Mesothelial cell of epicardium (in vitro differentiated cells): ENCODE data around the gene GJA5. TPM values are rescaled to one million over a fixed set of nuclear protein-coding genes. Genes with fewer than 3 reads are reported as not detected.

Source experiments
- DNase-seq, 2 experiments: peaks; one replicate each; pipeline ENCODE4 v3.0.0; 2021; ENCODE audit warnings: low spot score in 2 of 2; ENCODE audit not compliant: unreplicated experiment in 2 of 2
- H3K27ac Mint-ChIP-seq: 2 replicates; pipeline ENCODE4 v1.8.0; 2021; ENCODE audit warnings: mixed read lengths
- H3K27me3 Mint-ChIP-seq: 2 replicates; pipeline ENCODE4 v1.8.0; 2021; ENCODE audit warnings: low read depth, mixed read lengths
- H3K36me3 Mint-ChIP-seq: 2 replicates; pipeline ENCODE4 v1.8.0; 2021; ENCODE audit warnings: mixed read lengths
- H3K4me1 Mint-ChIP-seq: 2 replicates; pipeline ENCODE4 v1.8.0; 2021; ENCODE audit warnings: mixed read lengths
- H3K4me3 Mint-ChIP-seq: 2 replicates; pipeline ENCODE4 v1.8.0; 2021; ENCODE audit warnings: mild to moderate bottlenecking, moderate library complexity, mixed read lengths
- H3K9me3 Mint-ChIP-seq: 2 replicates; pipeline ENCODE4 v1.8.0; 2021; ENCODE audit warnings: mixed read lengths
- total RNA-seq: library from RNA; stranded (reverse); gene quantifications from 3 replicates; pipeline ENCODE4 v1.2.1, GENCODE V29; 2021
- TF ChIP-seq, protein P1 (sequence below): fragments of 200-600 bp; sonication (generic); IDR thresholded peaks from one replicate; pipeline ENCODE4 v1.5.0; 2021; ENCODE audit warnings: antibody characterized with exemption; ENCODE audit not compliant: unreplicated experiment

GJA5 gene
- total RNA-seq, 1 donor from 2014 or later = 1.3 TPM

- Mint-ChIP-seq H3K27ac (no peak overlapping the region), H3K9me3 (peaks cover 4% of the 10 kb centered on the region), H3K4me3 (no peak overlapping the region), H3K4me1 (no peaks in the 10 kb centered on the region), H3K36me3 (no peaks in the 10 kb centered on the region), H3K27me3 (peaks cover 14% of the 10 kb centered on the region)
- TF ChIP-seq, protein P1, sequence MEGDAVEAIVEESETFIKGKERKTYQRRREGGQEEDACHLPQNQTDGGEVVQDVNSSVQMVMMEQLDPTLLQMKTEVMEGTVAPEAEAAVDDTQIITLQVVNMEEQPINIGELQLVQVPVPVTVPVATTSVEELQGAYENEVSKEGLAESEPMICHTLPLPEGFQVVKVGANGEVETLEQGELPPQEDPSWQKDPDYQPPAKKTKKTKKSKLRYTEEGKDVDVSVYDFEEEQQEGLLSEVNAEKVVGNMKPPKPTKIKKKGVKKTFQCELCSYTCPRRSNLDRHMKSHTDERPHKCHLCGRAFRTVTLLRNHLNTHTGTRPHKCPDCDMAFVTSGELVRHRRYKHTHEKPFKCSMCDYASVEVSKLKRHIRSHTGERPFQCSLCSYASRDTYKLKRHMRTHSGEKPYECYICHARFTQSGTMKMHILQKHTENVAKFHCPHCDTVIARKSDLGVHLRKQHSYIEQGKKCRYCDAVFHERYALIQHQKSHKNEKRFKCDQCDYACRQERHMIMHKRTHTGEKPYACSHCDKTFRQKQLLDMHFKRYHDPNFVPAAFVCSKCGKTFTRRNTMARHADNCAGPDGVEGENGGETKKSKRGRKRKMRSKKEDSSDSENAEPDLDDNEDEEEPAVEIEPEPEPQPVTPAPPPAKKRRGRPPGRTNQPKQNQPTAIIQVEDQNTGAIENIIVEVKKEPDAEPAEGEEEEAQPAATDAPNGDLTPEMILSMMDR = no peak
- no peak for DNase-seq
Observed at GRCh38 chr1:147726168-147726567, 34.2 kb downstream of the GJA5 start.

- no peaks in the 10 kb centered on the region for H3K36me3 Mint-ChIP-seq
- H3K27ac Mint-ChIP-seq = no peak overlapping the region
- DNase-seq = no peak
- H3K27me3 Mint-ChIP-seq = peaks cover 16% of the 10 kb centered on the region
- no peaks in the 10 kb centered on the region for H3K4me1 Mint-ChIP-seq
- H3K4me3 Mint-ChIP-seq = no peak overlapping the region
- H3K9me3 Mint-ChIP-seq = peaks cover 2% of the 10 kb centered on the region
- TF ChIP-seq, protein P1 = no peak
Observed at GRCh38 chr1:147725685-147726084, 34.7 kb downstream of the GJA5 start.

- H3K36me3 Mint-ChIP-seq = no peaks in the 10 kb centered on the region
Observed at GRCh38 chr1:147723691-147724323, 36.6 kb downstream of the GJA5 start.

DNA sequence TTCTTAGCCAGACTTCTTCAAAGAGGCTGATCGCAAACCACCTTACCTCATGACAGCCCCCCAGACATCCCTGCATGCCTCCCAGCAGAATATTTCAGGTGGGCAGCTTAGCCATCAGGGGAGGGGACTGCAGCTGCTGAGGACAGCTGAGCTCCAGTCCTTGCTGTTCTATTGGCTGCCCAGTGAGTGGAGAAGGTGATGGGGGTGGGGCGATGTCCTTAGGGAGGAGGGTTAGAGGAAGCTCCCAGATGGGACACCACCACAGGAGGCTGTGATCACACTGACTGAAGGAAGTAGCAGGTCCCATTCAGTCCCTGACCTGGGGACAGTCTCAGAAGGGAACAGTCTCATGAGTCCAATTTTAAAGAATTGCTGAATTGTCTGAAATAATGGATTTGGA is 38.3 kb downstream of the GJA5 start:
- Mint-ChIP-seq H3K4me3 (no peak overlapping the region), H3K9me3 (peaks cover 5% of the 10 kb centered on the region), H3K27ac (no peak overlapping the region), H3K27me3 (peaks cover 12% of the 10 kb centered on the region), H3K36me3 (no peaks in the 10 kb centered on the region), H3K4me1 (no peaks in the 10 kb centered on the region)
- no peak for DNase-seq
- TF ChIP-seq, protein P1 = no peak

More at GRCh38 chr1:147723691-147724323, 36.6 kb downstream of the GJA5 start:
- DNase-seq = peak in 1 of 2 experiments; percentile 49
- Mint-ChIP-seq H3K4me1 (no peaks in the 10 kb centered on the region), H3K4me3 (no peak overlapping the region), H3K27ac (no peak overlapping the region), H3K9me3 (peaks cover 4% of the 10 kb centered on the region), H3K27me3 (peaks cover 12% of the 10 kb centered on the region)
- TF ChIP-seq, protein P1 = no peak

GRCh38 chr1:147721716-147722115 is 38.7 kb downstream of the GJA5 start:
- no peaks in the 10 kb centered on the region for H3K36me3 Mint-ChIP-seq
- TF ChIP-seq, protein P1 = no peak
- peaks cover 12% of the 10 kb centered on the region for H3K27me3 Mint-ChIP-seq
- DNase-seq = no peak
- no peaks in the 10 kb centered on the region for H3K4me1 Mint-ChIP-seq
- H3K4me3 Mint-ChIP-seq = no peak overlapping the region
- H3K27ac Mint-ChIP-seq = no peak overlapping the region
- H3K9me3 Mint-ChIP-seq = peaks cover 5% of the 10 kb centered on the region
